Smooth muscle cell (in vitro differentiated cells): ENCODE data around the gene DEXI. TPM values are rescaled to one million over a fixed set of nuclear protein-coding genes. Genes with fewer than 3 reads are reported as not detected.

Source experiments
- DNase-seq: peaks from one replicate; lab custom pipeline; 2025; ENCODE audit not compliant: unreplicated experiment; lab: John Stamatoyannopoulos, UW
- H2AFZ ChIP-seq: fragments of 200-600 bp; sonication (generic); 2 replicates; pipeline ENCODE4 v1.6.0; 2016; ENCODE audit warnings: antibody characterized with exemption, low read depth, mild to moderate bottlenecking
- H3F3A ChIP-seq: fragments of 200-600 bp; sonication (generic); 2 replicates; pipeline ENCODE4 v1.6.0; 2017; ENCODE audit warnings: antibody characterized with exemption, low read depth
- H3K27ac ChIP-seq: fragments of 200-600 bp; sonication (generic); 2 replicates; pipeline ENCODE4 v1.5.1; 2016; ENCODE audit warnings: low read depth, mild to moderate bottlenecking
- H3K27me3 ChIP-seq: fragments of 200-600 bp; sonication (generic); 2 replicates; pipeline ENCODE4 v1.6.1; 2016; ENCODE audit warnings: low read depth, mild to moderate bottlenecking
- H3K36me3 ChIP-seq: fragments of 200-600 bp; sonication (generic); 2 replicates; pipeline ENCODE4 v1.5.1; 2016; ENCODE audit warnings: low read depth
- H3K4me1 ChIP-seq: fragments of 200-600 bp; sonication (generic); 2 replicates; pipeline ENCODE4 v1.5.1; 2016; ENCODE audit warnings: low read depth
- H3K4me2 ChIP-seq: fragments of 200-600 bp; sonication (generic); 2 replicates; pipeline ENCODE4 v1.6.0; 2016; ENCODE audit warnings: mild to moderate bottlenecking
- H3K4me3 ChIP-seq: fragments of 200-600 bp; sonication (generic); 2 replicates; pipeline ENCODE4 v1.5.1; 2016; ENCODE audit warnings: mild to moderate bottlenecking
- H3K79me2 ChIP-seq: fragments of 200-600 bp; sonication (generic); 2 replicates; pipeline ENCODE4 v1.6.0; 2016; ENCODE audit warnings: low read depth, mild to moderate bottlenecking
- H3K9ac ChIP-seq: fragments of 200-600 bp; sonication (generic); 2 replicates; pipeline ENCODE4 v1.6.0; 2016; ENCODE audit warnings: low read depth
- H3K9me3 ChIP-seq: fragments of 200-600 bp; sonication (generic); replicated peaks from 2 replicates; pipeline ENCODE4 v1.5.1; 2016; ENCODE audit warnings: low read depth
- H4K20me1 ChIP-seq: fragments of 200-600 bp; sonication (generic); 2 replicates; pipeline ENCODE4 v1.6.0; 2016; ENCODE audit warnings: low read depth
- CTCF ChIP-seq: fragments of 200-600 bp; sonication (generic); IDR thresholded peaks from 2 replicates; pipeline ENCODE4 v1.5.1; 2017; ENCODE audit warnings: borderline replicate concordance, mild to moderate bottlenecking, antibody characterized with exemption; ENCODE audit not compliant: insufficient read depth, poor library complexity, severe bottlenecking
- whole genome bisulfite sequencing: methylation state at CpG from one replicate; pipeline ENCODE4 v1.1.7; 2016; ENCODE audit warnings: low lambda C conversion rate; 5-methylcytosine and 5-hydroxymethylcytosine counted together
- polyA plus RNA-seq: library from polyadenylated mRNA; unstranded; fragments of >200 nt; fragmentation: Nextera tagmentation; extraction: Ambion mirVana; gene quantifications from 2 replicates; pipeline ENCODE4 v1.2.1, GENCODE V29; 2016
- total RNA-seq: library from RNA; depleted of rRNA; stranded (reverse); fragments of >200 nt; gene quantifications from 2 replicates; pipeline ENCODE4 v1.2.3, GENCODE V29; 2014

DEXI gene
- total and polyA plus RNA-seq, 2 experiments from 2014 or later = 58.5 to 71.8 TPM

- TF ChIP-seq CTCF = no peak
Observed at GRCh38 chr16:10933865-10934264, 8.4 kb downstream of the DEXI start.

GRCh38 chr16:10932959-10933710 lies 9.1 kb downstream of the DEXI start:
- no peak overlapping the region for H2AFZ ChIP-seq
- H3K4me2 ChIP-seq = no peak overlapping the region
- no peaks in the 10 kb centered on the region for H3K27me3 ChIP-seq
- DNase-seq = no peak
- no peaks in the 10 kb centered on the region for H3K4me1 ChIP-seq
- no peak for TF ChIP-seq CTCF
- H3K9ac ChIP-seq = no peak overlapping the region
- H3K9me3 ChIP-seq = no peaks in the 10 kb centered on the region
- H3K27ac ChIP-seq = peak overlapping the region; percentile 43
- no peaks in the 10 kb centered on the region for H3F3A ChIP-seq
- 73% methylated on average over 11 of the region's 11 CpGs for WGBS
- H3K79me2 ChIP-seq = peaks cover 38% of the 10 kb centered on the region
- H3K36me3 ChIP-seq = no peaks in the 10 kb centered on the region
- H4K20me1 ChIP-seq = peaks cover 93% of the 10 kb centered on the region
- no peak overlapping the region for H3K4me3 ChIP-seq

More at GRCh38 chr16:10933865-10934264, 8.4 kb downstream of the DEXI start:
- DNase-seq = no peak
- Histone ChIP-seq H3K36me3 (no peaks in the 10 kb centered on the region), H3K9ac (no peak overlapping the region), H3K4me3 (no peak overlapping the region), H4K20me1 (peaks cover 100% of the 10 kb centered on the region), H3K4me1 (no peaks in the 10 kb centered on the region), H3K27me3 (no peaks in the 10 kb centered on the region), H3K9me3 (no peaks in the 10 kb centered on the region), H3K4me2 (no peak overlapping the region), H3K27ac (no peak overlapping the region), H2AFZ (no peak overlapping the region), H3K79me2 (peaks cover 41% of the 10 kb centered on the region), H3F3A (no peaks in the 10 kb centered on the region)
- WGBS = 92% methylated on average over 8 of the region's 8 CpGs

- no peak overlapping the region for H3K4me3 ChIP-seq
- H3K9me3 ChIP-seq = no peaks in the 10 kb centered on the region
- no peak overlapping the region for H3K4me2 ChIP-seq
- H3K79me2 ChIP-seq = peaks cover 28% of the 10 kb centered on the region
- H2AFZ ChIP-seq = no peak overlapping the region
- no peak overlapping the region for H3K27ac ChIP-seq
- peaks cover 83% of the 10 kb centered on the region for H4K20me1 ChIP-seq
- H3K27me3 ChIP-seq = no peaks in the 10 kb centered on the region
- no peaks in the 10 kb centered on the region for H3K4me1 ChIP-seq
- H3F3A ChIP-seq = no peaks in the 10 kb centered on the region
- H3K36me3 ChIP-seq = no peaks in the 10 kb centered on the region
- 97% methylated on average over 11 of the region's 11 CpGs for WGBS
- no peak for DNase-seq
- no peak overlapping the region for H3K9ac ChIP-seq
- no peak for TF ChIP-seq CTCF
Observed at GRCh38 chr16:10931977-10932632, 10.2 kb downstream of the DEXI start.

GRCh38 chr16:10931134-10931533 lies 11.1 kb downstream of the DEXI start:
- H3K4me1 ChIP-seq = no peaks in the 10 kb centered on the region
- H3K27me3 ChIP-seq = no peaks in the 10 kb centered on the region
- no peak for TF ChIP-seq CTCF
- no peak overlapping the region for H3K9ac ChIP-seq
- 94% methylated on average over 7 of the region's 7 CpGs for WGBS
- no peaks in the 10 kb centered on the region for H3F3A ChIP-seq
- peaks cover 73% of the 10 kb centered on the region for H4K20me1 ChIP-seq
- H3K36me3 ChIP-seq = no peaks in the 10 kb centered on the region
- H3K79me2 ChIP-seq = peaks cover 27% of the 10 kb centered on the region
- no peak overlapping the region for H3K27ac ChIP-seq
- no peak overlapping the region for H2AFZ ChIP-seq
- H3K4me3 ChIP-seq = no peak overlapping the region
- no peak overlapping the region for H3K4me2 ChIP-seq
- H3K9me3 ChIP-seq = no peaks in the 10 kb centered on the region
- DNase-seq = no peak
